ENCODE data around the gene FAM219A.

FAM219A gene

GRCh38 chr9:34456746-34457145 is 1.6 kb downstream of the FAM219A start:
- DNase-seq (ENCODE audit: insufficient read length, low spot score) (no peak), FAIRE-seq (no peak)
- no peak for TF ChIP-seq CTCF (IDR thresholded peaks at IDR 0.05; ENCODE audit: insufficient read depth, missing control alignments)

GRCh38 chr9:34456151-34456550 is 2.2 kb downstream of the FAM219A start:
- no peak for TF ChIP-seq CTCF (IDR thresholded peaks at IDR 0.05; ENCODE audit: insufficient read depth, missing control alignments)

GRCh38 chr9:34454571-34455065 is 3.8 kb downstream of the FAM219A start:
- no peak for DNase-seq (ENCODE audit: insufficient read length, low spot score)
- no peak for FAIRE-seq
- TF ChIP-seq CTCF (IDR thresholded peaks at IDR 0.05; ENCODE audit: insufficient read depth, missing control alignments): no peak

More at GRCh38 chr9:34456151-34456550, 2.2 kb downstream of the FAM219A start:
- FAIRE-seq (no peak), DNase-seq (ENCODE audit: insufficient read length, low spot score) (no peak)

GRCh38 chr9:34452568-34452967 is 5.8 kb downstream of the FAM219A start:
- DNase-seq (ENCODE audit: insufficient read length, low spot score): no peak
- FAIRE-seq: no peak

GRCh38 chr9:34451545-34451944 is 6.8 kb downstream of the FAM219A start:
- no peak for DNase-seq (ENCODE audit: insufficient read length, low spot score)
- no peak for TF ChIP-seq CTCF (IDR thresholded peaks at IDR 0.05; ENCODE audit: insufficient read depth, missing control alignments)
- FAIRE-seq: no peak

More at GRCh38 chr9:34452568-34452967, 5.8 kb downstream of the FAM219A start:
- no peak for TF ChIP-seq CTCF (IDR thresholded peaks at IDR 0.05; ENCODE audit: insufficient read depth, missing control alignments)

- TF ChIP-seq CTCF (IDR thresholded peaks at IDR 0.05; ENCODE audit: insufficient read depth, missing control alignments): no peak
- FAIRE-seq (no peak), DNase-seq (ENCODE audit: insufficient read length, low spot score) (no peak)
Observed at GRCh38 chr9:34451135-34451534, 7.2 kb downstream of the FAM219A start.

GRCh38 chr9:34450644-34451043 is 7.7 kb downstream of the FAM219A start:
- FAIRE-seq: no peak
- no peak for TF ChIP-seq CTCF (IDR thresholded peaks at IDR 0.05; ENCODE audit: insufficient read depth, missing control alignments)

More at GRCh38 chr9:34450644-34451043, 7.7 kb downstream of the FAM219A start:
- no peak for DNase-seq (ENCODE audit: insufficient read length, low spot score)

Data from D721Med (cell line).